Measurements from ENCODE around the gene MRPL11.

MRPL11 gene

DNA sequence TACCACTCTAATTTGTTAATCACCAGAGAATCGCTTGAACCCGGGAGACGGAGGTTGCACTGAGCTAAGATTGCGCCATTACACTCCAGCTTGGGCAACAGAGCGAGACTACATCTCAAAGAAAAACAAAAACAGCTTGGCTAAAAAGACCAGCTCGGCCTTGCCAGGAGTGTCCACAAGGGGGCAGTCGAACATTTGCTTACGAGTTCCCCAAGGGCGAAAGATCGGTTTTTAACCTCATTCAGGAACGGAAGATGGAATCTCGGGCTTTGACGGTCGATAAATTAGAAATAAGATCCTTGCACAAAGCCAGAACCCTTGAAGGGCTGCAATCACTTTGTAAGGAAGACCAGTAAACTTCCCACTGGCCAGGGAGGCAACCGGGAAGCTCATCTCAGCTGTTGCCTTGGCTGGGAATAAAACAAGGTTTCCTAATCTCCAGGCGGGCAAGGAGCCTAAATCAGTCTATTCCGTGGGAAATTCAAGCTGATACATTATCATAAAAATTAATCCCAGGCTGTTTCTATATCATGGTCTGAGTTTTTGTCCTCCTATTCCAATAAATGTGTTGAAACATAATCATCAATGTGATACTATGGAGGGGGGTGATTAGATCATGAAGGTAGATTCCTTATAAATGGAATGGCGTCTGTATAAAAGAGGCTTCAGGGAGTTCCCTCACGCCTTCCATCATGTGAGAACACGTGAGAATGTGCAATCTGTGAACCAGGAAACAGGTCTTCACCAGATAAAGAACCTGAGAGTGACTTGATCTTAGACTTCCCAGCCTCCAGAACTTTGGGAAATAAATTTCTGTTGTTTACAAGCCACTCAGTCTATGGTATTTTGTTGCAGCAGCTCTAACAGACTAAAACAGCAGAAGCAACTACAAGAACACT is 52.2 kb downstream of the MRPL11 start:
- TF ChIP-seq, protein P1, sequence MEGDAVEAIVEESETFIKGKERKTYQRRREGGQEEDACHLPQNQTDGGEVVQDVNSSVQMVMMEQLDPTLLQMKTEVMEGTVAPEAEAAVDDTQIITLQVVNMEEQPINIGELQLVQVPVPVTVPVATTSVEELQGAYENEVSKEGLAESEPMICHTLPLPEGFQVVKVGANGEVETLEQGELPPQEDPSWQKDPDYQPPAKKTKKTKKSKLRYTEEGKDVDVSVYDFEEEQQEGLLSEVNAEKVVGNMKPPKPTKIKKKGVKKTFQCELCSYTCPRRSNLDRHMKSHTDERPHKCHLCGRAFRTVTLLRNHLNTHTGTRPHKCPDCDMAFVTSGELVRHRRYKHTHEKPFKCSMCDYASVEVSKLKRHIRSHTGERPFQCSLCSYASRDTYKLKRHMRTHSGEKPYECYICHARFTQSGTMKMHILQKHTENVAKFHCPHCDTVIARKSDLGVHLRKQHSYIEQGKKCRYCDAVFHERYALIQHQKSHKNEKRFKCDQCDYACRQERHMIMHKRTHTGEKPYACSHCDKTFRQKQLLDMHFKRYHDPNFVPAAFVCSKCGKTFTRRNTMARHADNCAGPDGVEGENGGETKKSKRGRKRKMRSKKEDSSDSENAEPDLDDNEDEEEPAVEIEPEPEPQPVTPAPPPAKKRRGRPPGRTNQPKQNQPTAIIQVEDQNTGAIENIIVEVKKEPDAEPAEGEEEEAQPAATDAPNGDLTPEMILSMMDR (IDR thresholded peaks at IDR 0.05; ENCODE audit: insufficient read depth, missing control alignments) = peak; percentile 85
- FAIRE-seq = peak; percentile 55
- no peak for DNase-seq (ENCODE audit: insufficient read length, low spot score)

All from D721Med (cell line).